Mononuclear cell (primary cell): ENCODE data around the gene JAK1. TPM values are rescaled to one million over a fixed set of nuclear protein-coding genes. Genes with fewer than 3 reads are reported as not detected.

Experiments used
- H3K27me3 ChIP-seq: 2 replicates; pipeline ENCODE4 v1.6.0; 2011; ENCODE audit warnings: low read length, control low read depth; ENCODE audit not compliant: insufficient read depth
- H3K4me1 ChIP-seq: 2 replicates; pipeline ENCODE4 v1.5.1; 2011; ENCODE audit warnings: mild to moderate bottlenecking, low read length, control low read depth; ENCODE audit not compliant: insufficient read depth
- H3K4me3 ChIP-seq: 2 replicates; pipeline ENCODE4 v1.5.1; 2011; ENCODE audit warnings: mild to moderate bottlenecking, low read length, moderate library complexity
- H3K9me3 ChIP-seq: 2 replicates; pipeline ENCODE4 v1.5.1; 2011; ENCODE audit warnings: low read depth, mild to moderate bottlenecking, control low read depth, low read length
- total RNA-seq: library from RNA; depleted of rRNA; stranded (reverse); fragments of >200 nt; gene quantifications from one replicate; pipeline ENCODE4 v1.2.3, GENCODE V29; 2012

JAK1 gene
- total RNA-seq, 1 donor: 345 TPM

GRCh38 chr1:64847666-64848065 lies 118.7 kb downstream of the JAK1 start:
- Histone ChIP-seq H3K4me3 (no peak overlapping the region), H3K4me1 (peaks cover 2% of the 10 kb centered on the region), H3K27me3 (no peaks in the 10 kb centered on the region), H3K9me3 (no peaks in the 10 kb centered on the region)

GRCh38 chr1:64846573-64847430 lies 119.5 kb downstream of the JAK1 start:
- H3K9me3 ChIP-seq: no peaks in the 10 kb centered on the region
- peaks cover 7% of the 10 kb centered on the region for H3K4me1 ChIP-seq
- H3K27me3 ChIP-seq: no peaks in the 10 kb centered on the region
- no peak overlapping the region for H3K4me3 ChIP-seq

GRCh38 chr1:64845831-64846425 lies 120.4 kb downstream of the JAK1 start:
- Histone ChIP-seq H3K9me3 (no peaks in the 10 kb centered on the region), H3K4me3 (no peak overlapping the region), H3K27me3 (no peaks in the 10 kb centered on the region), H3K4me1 (peaks cover 7% of the 10 kb centered on the region)

GRCh38 chr1:64844609-64845008 lies 121.7 kb downstream of the JAK1 start:
- H3K4me1 ChIP-seq: peaks cover 7% of the 10 kb centered on the region
- no peaks in the 10 kb centered on the region for H3K9me3 ChIP-seq
- no peaks in the 10 kb centered on the region for H3K27me3 ChIP-seq
- no peak overlapping the region for H3K4me3 ChIP-seq

GRCh38 chr1:64844175-64844574 lies 122.2 kb downstream of the JAK1 start:
- no peak overlapping the region for H3K4me3 ChIP-seq
- H3K9me3 ChIP-seq: no peaks in the 10 kb centered on the region
- peaks cover 7% of the 10 kb centered on the region for H3K4me1 ChIP-seq
- no peaks in the 10 kb centered on the region for H3K27me3 ChIP-seq

GRCh38 chr1:64843675-64844074 lies 122.7 kb downstream of the JAK1 start:
- Histone ChIP-seq H3K4me3 (no peak overlapping the region), H3K4me1 (peaks cover 7% of the 10 kb centered on the region), H3K27me3 (no peaks in the 10 kb centered on the region), H3K9me3 (no peaks in the 10 kb centered on the region)

- no peak overlapping the region for H3K4me3 ChIP-seq
- peaks cover 7% of the 10 kb centered on the region for H3K4me1 ChIP-seq
- no peaks in the 10 kb centered on the region for H3K9me3 ChIP-seq
- no peaks in the 10 kb centered on the region for H3K27me3 ChIP-seq
Measured at GRCh38 chr1:64842224-64842623, 124.1 kb downstream of the JAK1 start.

- H3K27me3 ChIP-seq: no peaks in the 10 kb centered on the region
- H3K9me3 ChIP-seq: no peaks in the 10 kb centered on the region
- H3K4me3 ChIP-seq: no peak overlapping the region
- peaks cover 7% of the 10 kb centered on the region for H3K4me1 ChIP-seq
Measured at GRCh38 chr1:64841330-64842065, 124.9 kb downstream of the JAK1 start.

- Histone ChIP-seq H3K27me3 (no peaks in the 10 kb centered on the region), H3K4me3 (no peak overlapping the region), H3K9me3 (no peaks in the 10 kb centered on the region), H3K4me1 (peaks cover 7% of the 10 kb centered on the region)
Measured at GRCh38 chr1:64839732-64840405, 126.5 kb downstream of the JAK1 start.

GRCh38 chr1:64839261-64839660 lies 127.1 kb downstream of the JAK1 start:
- Histone ChIP-seq H3K27me3 (no peaks in the 10 kb centered on the region), H3K4me1 (peaks cover 7% of the 10 kb centered on the region), H3K9me3 (no peaks in the 10 kb centered on the region)

GRCh38 chr1:64838486-64838885 lies 127.9 kb downstream of the JAK1 start:
- Histone ChIP-seq H3K9me3 (no peaks in the 10 kb centered on the region), H3K4me1 (peaks cover 7% of the 10 kb centered on the region), H3K27me3 (no peaks in the 10 kb centered on the region), H3K4me3 (no peak overlapping the region)

More at GRCh38 chr1:64839261-64839660, 127.1 kb downstream of the JAK1 start:
- no peak overlapping the region for H3K4me3 ChIP-seq

GRCh38 chr1:64836802-64837201 lies 129.5 kb downstream of the JAK1 start:
- no peaks in the 10 kb centered on the region for H3K27me3 ChIP-seq
- no peaks in the 10 kb centered on the region for H3K4me1 ChIP-seq
- no peaks in the 10 kb centered on the region for H3K9me3 ChIP-seq
- H3K4me3 ChIP-seq: no peak overlapping the region

GRCh38 chr1:64834734-64835133 lies 131.6 kb downstream of the JAK1 start:
- H3K4me3 ChIP-seq: no peak overlapping the region
- H3K27me3 ChIP-seq: no peaks in the 10 kb centered on the region
- H3K9me3 ChIP-seq: no peaks in the 10 kb centered on the region
- H3K4me1 ChIP-seq: no peaks in the 10 kb centered on the region

GRCh38 chr1:64830030-64830651 lies 136.2 kb downstream of the JAK1 start:
- H3K9me3 ChIP-seq: no peaks in the 10 kb centered on the region
- H3K27me3 ChIP-seq: no peaks in the 10 kb centered on the region
- no peak overlapping the region for H3K4me3 ChIP-seq
- H3K4me1 ChIP-seq: peaks cover 18% of the 10 kb centered on the region
